WTC11 (cell line): ENCODE measurements around the gene CRBN. TPM values are rescaled to one million over a fixed set of nuclear protein-coding genes. Genes with fewer than 3 reads are reported as not detected.
A peak's percentile ranks its signal among the peaks of the same experiment; 100 is the strongest.

Experiments
- ATAC-seq: fragments of 200-7000 bp; cut with Tn5 transposase; 2 replicates; pipeline ENCODE4 v1.10.0; 2021; ENCODE audit warnings: mild to moderate bottlenecking, moderate library complexity
- CTCF ChIA-PET: fragments of 300-600 bp; sonication (Branson Sonifier 250); formaldehyde crosslinking; loops from one replicate; lab custom pipeline; 2021; ENCODE audit warnings: antibody characterized with exemption; lab: Charles Lee
- POLR2A ChIA-PET: fragments of 350-600 bp; sonication (Branson Sonifier 250); formaldehyde crosslinking; loops from one replicate; lab custom pipeline; 2021; ENCODE audit warnings: antibody characterized with exemption; lab: Charles Lee
- DNase-seq: peaks from one replicate; pipeline ENCODE4 v3.0.0; 2021; ENCODE audit warnings: low spot score
- H3K27ac Mint-ChIP-seq: 2 replicates; pipeline ENCODE4 v1.8.0; 2021; ENCODE audit warnings: mixed read lengths
- H3K27me3 Mint-ChIP-seq: 2 replicates; pipeline ENCODE4 v1.8.0; 2021; ENCODE audit warnings: low read depth, mild to moderate bottlenecking, moderate library complexity, mixed read lengths
- H3K36me3 Mint-ChIP-seq: 2 replicates; pipeline ENCODE4 v1.8.0; 2021; ENCODE audit warnings: mixed read lengths
- H3K4me1 Mint-ChIP-seq: 2 replicates; pipeline ENCODE4 v1.8.0; 2022; ENCODE audit warnings: mixed read lengths
- H3K4me3 Mint-ChIP-seq: 2 replicates; pipeline ENCODE4 v1.8.0; 2021; ENCODE audit warnings: mild to moderate bottlenecking, moderate library complexity, mixed read lengths
- H3K9me3 Mint-ChIP-seq: 2 replicates; pipeline ENCODE4 v1.8.0; 2021; ENCODE audit warnings: mixed read lengths
- ARID4B ChIP-seq: sonication (generic); formaldehyde crosslinking; IDR thresholded peaks from 2 replicates; pipeline ENCODE4 v1.8.0; 2023; ENCODE audit warnings: missing genetic modification reagents, mild to moderate bottlenecking, borderline replicate concordance
- CREB1 ChIP-seq: sonication (generic); formaldehyde crosslinking; IDR thresholded peaks from 2 replicates; pipeline ENCODE4 v1.8.0; 2023; ENCODE audit warnings: mild to moderate bottlenecking, missing genetic modification reagents
- E2F4 ChIP-seq: sonication (generic); formaldehyde crosslinking; IDR thresholded peaks from 2 replicates; pipeline ENCODE4 v1.8.1; 2022; ENCODE audit warnings: low read depth, mild to moderate bottlenecking, moderate library complexity, missing genetic modification reagents, borderline replicate concordance
- ESRRA ChIP-seq: sonication (generic); formaldehyde crosslinking; IDR thresholded peaks from 2 replicates; pipeline ENCODE4 v1.8.1; 2022; ENCODE audit warnings: mild to moderate bottlenecking, missing genetic modification reagents, borderline replicate concordance
- FOXJ3 ChIP-seq: sonication (generic); formaldehyde crosslinking; IDR thresholded peaks from 2 replicates; pipeline ENCODE4 v1.9.0; 2021; ENCODE audit warnings: missing genetic modification reagents, mild to moderate bottlenecking, borderline replicate concordance
- FOXP1 ChIP-seq: sonication (generic); formaldehyde crosslinking; IDR thresholded peaks from 2 replicates; pipeline ENCODE4 v1.8.0; 2022; ENCODE audit warnings: missing genetic modification reagents, mild to moderate bottlenecking, moderate library complexity, borderline replicate concordance
- FOXP4 ChIP-seq: sonication (generic); formaldehyde crosslinking; IDR thresholded peaks from 2 replicates; pipeline ENCODE4 v1.8.0; 2022; ENCODE audit warnings: mild to moderate bottlenecking, missing genetic modification reagents
- HMGA2 ChIP-seq: fragments of 250-450 bp; sonication (Bioruptor Pico); IDR thresholded peaks from 2 replicates; pipeline ENCODE4 v1.4.0; 2021; ENCODE audit warnings: mild to moderate bottlenecking, moderate library complexity
- MXD4 ChIP-seq: fragments of 250-450 bp; sonication (Bioruptor Pico); IDR thresholded peaks from 2 replicates; pipeline ENCODE4 v1.8.0; 2021; ENCODE audit warnings: mild to moderate bottlenecking, moderate library complexity, borderline replicate concordance
- NR2C2 ChIP-seq: sonication (generic); formaldehyde crosslinking; IDR thresholded peaks from 2 replicates; pipeline ENCODE4 v1.8.0; 2022; ENCODE audit warnings: mild to moderate bottlenecking, missing genetic modification reagents
- RELA ChIP-seq: sonication (generic); formaldehyde crosslinking; IDR thresholded peaks from 2 replicates; pipeline ENCODE4 v1.8.1; 2022; ENCODE audit warnings: missing genetic modification reagents, mild to moderate bottlenecking, borderline replicate concordance
- ZNF121 ChIP-seq: sonication (generic); formaldehyde crosslinking; IDR thresholded peaks from 2 replicates; pipeline ENCODE4 v1.8.0; 2023; ENCODE audit warnings: missing genetic modification reagents
- ZNF396 ChIP-seq: fragments of 250-450 bp; sonication (Bioruptor Pico); IDR thresholded peaks from 2 replicates; pipeline ENCODE4 v1.8.0; 2021; ENCODE audit warnings: mild to moderate bottlenecking, moderate library complexity, borderline replicate concordance
- ZNF425 ChIP-seq: fragments of 250-450 bp; sonication (Bioruptor Pico); conservative IDR thresholded peaks from 2 replicates; pipeline ENCODE4 v1.9.0; 2021; ENCODE audit warnings: mild to moderate bottlenecking
- total RNA-seq: library from RNA; stranded (reverse); gene quantifications from 3 replicates; pipeline ENCODE4 v1.2.3, GENCODE V29; 2021
- TF ChIP-seq, protein P1 (sequence below): sonication (generic); formaldehyde crosslinking; IDR thresholded peaks from 2 replicates; pipeline ENCODE4 v1.8.1; 2022; ENCODE audit warnings: missing genetic modification reagents, borderline replicate concordance
- TF ChIP-seq, protein P2 (sequence below): sonication (generic); formaldehyde crosslinking; IDR thresholded peaks from 2 replicates; pipeline ENCODE4 v1.8.0; 2023; ENCODE audit warnings: missing genetic modification reagents
- TF ChIP-seq, protein P3 (sequence below): sonication (generic); formaldehyde crosslinking; IDR thresholded peaks from 2 replicates; pipeline ENCODE4 v1.8.0; 2022; ENCODE audit warnings: mild to moderate bottlenecking, missing genetic modification reagents
- TF ChIP-seq, protein P4 (sequence below): sonication (generic); formaldehyde crosslinking; IDR thresholded peaks from 2 replicates; pipeline ENCODE4 v1.8.1; 2022; ENCODE audit warnings: mild to moderate bottlenecking, moderate library complexity, missing genetic modification reagents
- TF ChIP-seq, protein P5 (sequence below): sonication (generic); formaldehyde crosslinking; conservative IDR thresholded peaks from 2 replicates; pipeline ENCODE4 v1.8.1; 2023; ENCODE audit warnings: mild to moderate bottlenecking, low read depth, missing genetic modification reagents, moderate library complexity

Gene CRBN
- total RNA-seq, 1 experiment from 2014 or later, result 24.4 TPM

- H3K27me3 Mint-ChIP-seq, result peaks cover 19% of the 10 kb centered on the region
- CTCF ChIA-PET, result interaction anchor here (0.6 to 1.3 kb wide), 2 partner anchors 22 to 393 kb away, joined by 3 read pairs; no protein-coding TSS in a partner anchor
- POLR2A ChIA-PET, result no interaction called here
- peaks cover 9% of the 10 kb centered on the region for H3K4me1 Mint-ChIP-seq
- DNase-seq (no peak), ATAC-seq (no peak)
- TF ChIP-seq, protein P1, sequence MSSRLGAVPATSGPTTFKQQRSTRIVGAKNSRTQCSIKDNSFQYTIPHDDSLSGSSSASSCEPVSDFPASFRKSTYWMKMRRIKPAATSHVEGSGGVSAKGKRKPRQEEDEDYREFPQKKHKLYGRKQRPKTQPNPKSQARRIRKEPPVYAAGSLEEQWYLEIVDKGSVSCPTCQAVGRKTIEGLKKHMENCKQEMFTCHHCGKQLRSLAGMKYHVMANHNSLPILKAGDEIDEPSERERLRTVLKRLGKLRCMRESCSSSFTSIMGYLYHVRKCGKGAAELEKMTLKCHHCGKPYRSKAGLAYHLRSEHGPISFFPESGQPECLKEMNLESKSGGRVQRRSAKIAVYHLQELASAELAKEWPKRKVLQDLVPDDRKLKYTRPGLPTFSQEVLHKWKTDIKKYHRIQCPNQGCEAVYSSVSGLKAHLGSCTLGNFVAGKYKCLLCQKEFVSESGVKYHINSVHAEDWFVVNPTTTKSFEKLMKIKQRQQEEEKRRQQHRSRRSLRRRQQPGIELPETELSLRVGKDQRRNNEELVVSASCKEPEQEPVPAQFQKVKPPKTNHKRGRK (CRISPR knock-in tag), result no peak
- TF ChIP-seq ZNF121 (CRISPR knock-in tag) (no peak), ESRRA (CRISPR knock-in tag) (no peak), MXD4 (CRISPR knock-in tag) (no peak), ZNF425 (CRISPR knock-in tag) (no peak), RELA (CRISPR knock-in tag) (no peak), FOXJ3 (CRISPR knock-in tag) (no peak), HMGA2 (CRISPR knock-in tag) (no peak), ARID4B (CRISPR knock-in tag) (no peak), E2F4 (CRISPR knock-in tag) (no peak), ZNF396 (CRISPR knock-in tag) (no peak), FOXP4 (CRISPR knock-in tag) (no peak), NR2C2 (CRISPR knock-in tag) (no peak), FOXP1 (CRISPR knock-in tag) (no peak), CREB1 (CRISPR knock-in tag) (no peak)
- TF ChIP-seq, protein P2, sequence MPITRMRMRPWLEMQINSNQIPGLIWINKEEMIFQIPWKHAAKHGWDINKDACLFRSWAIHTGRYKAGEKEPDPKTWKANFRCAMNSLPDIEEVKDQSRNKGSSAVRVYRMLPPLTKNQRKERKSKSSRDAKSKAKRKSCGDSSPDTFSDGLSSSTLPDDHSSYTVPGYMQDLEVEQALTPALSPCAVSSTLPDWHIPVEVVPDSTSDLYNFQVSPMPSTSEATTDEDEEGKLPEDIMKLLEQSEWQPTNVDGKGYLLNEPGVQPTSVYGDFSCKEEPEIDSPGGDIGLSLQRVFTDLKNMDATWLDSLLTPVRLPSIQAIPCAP (CRISPR knock-in tag), result no peak
- TF ChIP-seq, protein P3, sequence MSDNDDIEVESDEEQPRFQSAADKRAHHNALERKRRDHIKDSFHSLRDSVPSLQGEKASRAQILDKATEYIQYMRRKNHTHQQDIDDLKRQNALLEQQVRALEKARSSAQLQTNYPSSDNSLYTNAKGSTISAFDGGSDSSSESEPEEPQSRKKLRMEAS (CRISPR knock-in tag), result no peak
- TF ChIP-seq, protein P4, sequence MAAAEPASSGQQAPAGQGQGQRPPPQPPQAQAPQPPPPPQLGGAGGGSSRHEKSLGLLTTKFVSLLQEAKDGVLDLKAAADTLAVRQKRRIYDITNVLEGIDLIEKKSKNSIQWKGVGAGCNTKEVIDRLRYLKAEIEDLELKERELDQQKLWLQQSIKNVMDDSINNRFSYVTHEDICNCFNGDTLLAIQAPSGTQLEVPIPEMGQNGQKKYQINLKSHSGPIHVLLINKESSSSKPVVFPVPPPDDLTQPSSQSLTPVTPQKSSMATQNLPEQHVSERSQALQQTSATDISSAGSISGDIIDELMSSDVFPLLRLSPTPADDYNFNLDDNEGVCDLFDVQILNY (CRISPR knock-in tag), result no peak
- TF ChIP-seq, protein P5, sequence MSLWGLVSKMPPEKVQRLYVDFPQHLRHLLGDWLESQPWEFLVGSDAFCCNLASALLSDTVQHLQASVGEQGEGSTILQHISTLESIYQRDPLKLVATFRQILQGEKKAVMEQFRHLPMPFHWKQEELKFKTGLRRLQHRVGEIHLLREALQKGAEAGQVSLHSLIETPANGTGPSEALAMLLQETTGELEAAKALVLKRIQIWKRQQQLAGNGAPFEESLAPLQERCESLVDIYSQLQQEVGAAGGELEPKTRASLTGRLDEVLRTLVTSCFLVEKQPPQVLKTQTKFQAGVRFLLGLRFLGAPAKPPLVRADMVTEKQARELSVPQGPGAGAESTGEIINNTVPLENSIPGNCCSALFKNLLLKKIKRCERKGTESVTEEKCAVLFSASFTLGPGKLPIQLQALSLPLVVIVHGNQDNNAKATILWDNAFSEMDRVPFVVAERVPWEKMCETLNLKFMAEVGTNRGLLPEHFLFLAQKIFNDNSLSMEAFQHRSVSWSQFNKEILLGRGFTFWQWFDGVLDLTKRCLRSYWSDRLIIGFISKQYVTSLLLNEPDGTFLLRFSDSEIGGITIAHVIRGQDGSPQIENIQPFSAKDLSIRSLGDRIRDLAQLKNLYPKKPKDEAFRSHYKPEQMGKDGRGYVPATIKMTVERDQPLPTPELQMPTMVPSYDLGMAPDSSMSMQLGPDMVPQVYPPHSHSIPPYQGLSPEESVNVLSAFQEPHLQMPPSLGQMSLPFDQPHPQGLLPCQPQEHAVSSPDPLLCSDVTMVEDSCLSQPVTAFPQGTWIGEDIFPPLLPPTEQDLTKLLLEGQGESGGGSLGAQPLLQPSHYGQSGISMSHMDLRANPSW, result no peak
- H3K9me3 Mint-ChIP-seq, result no peaks in the 10 kb centered on the region
- no peak overlapping the region for H3K27ac Mint-ChIP-seq
- peak overlapping the region; percentile 97 for H3K4me3 Mint-ChIP-seq
- peaks cover 14% of the 10 kb centered on the region for H3K36me3 Mint-ChIP-seq
Measured at GRCh38 chr3:3177861-3178497, 1.5 kb downstream of the CRBN start.
